ENCODE measurements around the gene TBC1D2B.

TBC1D2B gene

DNA sequence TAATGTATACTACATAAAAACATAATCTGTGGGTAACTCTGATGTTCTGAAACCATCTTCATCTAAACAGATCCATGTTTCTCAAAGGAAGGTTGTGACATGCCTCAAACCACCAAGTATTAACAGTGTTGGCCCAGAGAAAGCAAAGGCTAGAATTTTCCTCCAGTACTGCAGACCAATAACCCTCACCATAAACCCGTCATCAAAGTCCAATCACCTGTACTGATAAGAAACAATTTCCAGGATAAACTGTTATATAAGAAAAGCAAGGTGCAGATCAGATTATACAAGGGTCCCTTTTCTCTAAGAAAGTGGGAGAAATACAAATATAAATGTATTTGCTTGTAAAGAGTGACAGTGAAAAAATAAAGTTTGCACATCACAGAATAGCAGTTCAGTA, 32.3 kb downstream of the TBC1D2B start:
- TF ChIP-seq, protein P1, sequence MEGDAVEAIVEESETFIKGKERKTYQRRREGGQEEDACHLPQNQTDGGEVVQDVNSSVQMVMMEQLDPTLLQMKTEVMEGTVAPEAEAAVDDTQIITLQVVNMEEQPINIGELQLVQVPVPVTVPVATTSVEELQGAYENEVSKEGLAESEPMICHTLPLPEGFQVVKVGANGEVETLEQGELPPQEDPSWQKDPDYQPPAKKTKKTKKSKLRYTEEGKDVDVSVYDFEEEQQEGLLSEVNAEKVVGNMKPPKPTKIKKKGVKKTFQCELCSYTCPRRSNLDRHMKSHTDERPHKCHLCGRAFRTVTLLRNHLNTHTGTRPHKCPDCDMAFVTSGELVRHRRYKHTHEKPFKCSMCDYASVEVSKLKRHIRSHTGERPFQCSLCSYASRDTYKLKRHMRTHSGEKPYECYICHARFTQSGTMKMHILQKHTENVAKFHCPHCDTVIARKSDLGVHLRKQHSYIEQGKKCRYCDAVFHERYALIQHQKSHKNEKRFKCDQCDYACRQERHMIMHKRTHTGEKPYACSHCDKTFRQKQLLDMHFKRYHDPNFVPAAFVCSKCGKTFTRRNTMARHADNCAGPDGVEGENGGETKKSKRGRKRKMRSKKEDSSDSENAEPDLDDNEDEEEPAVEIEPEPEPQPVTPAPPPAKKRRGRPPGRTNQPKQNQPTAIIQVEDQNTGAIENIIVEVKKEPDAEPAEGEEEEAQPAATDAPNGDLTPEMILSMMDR (IDR thresholded peaks at IDR 0.05; ENCODE audit: low read depth, low read length): no peak
- H3K4me3 ChIP-seq (replicated peaks in 1 of 2; ENCODE audit: low read depth in 2 of 2, low read length in 2 of 2): no peak overlapping the region

GRCh38 chr15:78044407-78045155, 32.9 kb downstream of the TBC1D2B start:
- DNase-seq (ENCODE audit: low read depth in 2 of 2): peak in 1 of 2 donors; percentile 37
- H3K4me3 ChIP-seq (replicated peaks in 1 of 2; ENCODE audit: low read depth in 2 of 2, low read length in 2 of 2): no peak overlapping the region
- TF ChIP-seq, protein P1 (IDR thresholded peaks at IDR 0.05; ENCODE audit: low read depth, low read length): no peak

More for the DNA sequence above, 32.3 kb downstream of the TBC1D2B start:
- no peak for DNase-seq (ENCODE audit: low read depth in 2 of 2)

DNA sequence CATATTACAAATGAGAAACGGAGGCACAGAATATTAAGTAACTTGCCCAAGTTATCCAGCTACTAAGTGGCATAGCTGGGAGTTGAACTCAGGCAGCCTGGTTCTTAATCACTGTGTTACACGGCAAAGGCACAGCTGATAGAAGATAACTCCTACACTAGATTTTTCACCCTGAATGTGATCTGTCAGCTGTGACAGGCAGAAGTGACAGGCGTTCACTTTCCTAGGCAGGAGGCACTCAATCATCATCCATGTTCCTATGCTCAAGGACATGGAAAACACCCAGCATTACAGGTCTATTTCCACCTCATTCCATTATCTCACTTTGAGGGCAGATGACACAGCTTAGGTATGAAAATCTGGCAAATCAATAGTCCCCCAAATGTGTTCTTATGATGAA, 35.6 kb downstream of the TBC1D2B start:
- TF ChIP-seq, protein P1 (IDR thresholded peaks at IDR 0.05; ENCODE audit: low read depth, low read length): no peak
- DNase-seq (ENCODE audit: low read depth in 2 of 2): no peak
- no peak overlapping the region for H3K4me3 ChIP-seq (replicated peaks in 1 of 2; ENCODE audit: low read depth in 2 of 2, low read length in 2 of 2)

- DNase-seq (ENCODE audit: low read depth in 2 of 2): peak in 1 of 2 donors; percentile 21
- no peak overlapping the region for H3K4me3 ChIP-seq (replicated peaks in 1 of 2; ENCODE audit: low read depth in 2 of 2, low read length in 2 of 2)
- TF ChIP-seq, protein P1 (IDR thresholded peaks at IDR 0.05; ENCODE audit: low read depth, low read length): no peak
These were observed 36.8 kb downstream of the TBC1D2B start for GRCh38 chr15:78040653-78041244.

GRCh38 chr15:78038585-78039247, 38.8 kb downstream of the TBC1D2B start:
- H3K4me3 ChIP-seq (replicated peaks in 1 of 2; ENCODE audit: low read depth in 2 of 2, low read length in 2 of 2): no peak overlapping the region
- DNase-seq (ENCODE audit: low read depth in 2 of 2): no peak
- TF ChIP-seq, protein P1 (IDR thresholded peaks at IDR 0.05; ENCODE audit: low read depth, low read length): no peak

GRCh38 chr15:78037779-78038305, 39.7 kb downstream of the TBC1D2B start:
- DNase-seq (ENCODE audit: low read depth in 2 of 2): no peak
- TF ChIP-seq, protein P1 (IDR thresholded peaks at IDR 0.05; ENCODE audit: low read depth, low read length): no peak
- H3K4me3 ChIP-seq (replicated peaks in 1 of 2; ENCODE audit: low read depth in 2 of 2, low read length in 2 of 2): no peak overlapping the region

Data from cardiac fibroblast (primary cell).